H1 (cell line): Measurements from ENCODE around the gene CAMK2A. TPM values are rescaled to one million over a fixed set of nuclear protein-coding genes. Genes with fewer than 3 reads are reported as not detected.
A peak's percentile ranks its signal among the peaks of the same experiment; 100 is the strongest.

ENCODE experiments used
- CTCF ChIA-PET: fragments of 300-600 bp; sonication (Branson Sonifier 250); formaldehyde crosslinking; loops from one replicate; lab custom pipeline; 2021; ENCODE audit not compliant: partially characterized antibody; lab: Charles Lee
- POLR2A ChIA-PET: fragments of 300-600 bp; sonication (Branson Sonifier 250); formaldehyde crosslinking; loops from one replicate; lab custom pipeline; 2021; ENCODE audit warnings: inconsistent platforms; ENCODE audit not compliant: partially characterized antibody; lab: Charles Lee
- DNase-seq, 2 experiments: peaks; one replicate each; pipeline versions ENCODE4 v3.0.0 to v3.0.0-alpha.2; 2010 to 2022; ENCODE audit warnings: low spot score in 2 of 2, low read depth in 1 of 2, mixed read lengths in 1 of 2
- FAIRE-seq: peaks from 2 replicates; lab custom pipeline; 2011; peaks lifted over from hg19 to GRCh38; lab: Jason Lieb, UNC
- H2AFZ ChIP-seq: 2 replicates; pipeline ENCODE4 v1.8.1; 2012; ENCODE audit warnings: low read length, inconsistent platforms
- H2AK5ac ChIP-seq: 2 replicates; pipeline ENCODE4 v1.6.1; 2013; ENCODE audit warnings: low read depth, low read length
- H2BK120ac ChIP-seq: replicated peaks from 2 replicates; pipeline ENCODE3; 2013; ENCODE audit warnings: low read depth, low read length, inconsistent platforms
- H2BK12ac ChIP-seq: 2 replicates; pipeline ENCODE4 v1.6.1; 2013; ENCODE audit warnings: low read depth, low read length
- H2BK15ac ChIP-seq: 2 replicates; pipeline ENCODE4 v1.6.1; 2013; ENCODE audit warnings: low read length
- H2BK20ac ChIP-seq: 2 replicates; pipeline ENCODE4 v1.6.1; 2013; ENCODE audit warnings: low read length
- H2BK5ac ChIP-seq: 2 replicates; pipeline ENCODE4 v1.6.1; 2013; ENCODE audit warnings: low read depth, low read length
- H3K14ac ChIP-seq: 2 replicates; pipeline ENCODE4 v1.6.1; 2013; ENCODE audit warnings: inconsistent platforms; ENCODE audit not compliant: insufficient read length
- H3K18ac ChIP-seq: 2 replicates; pipeline ENCODE4 v1.6.1; 2013; ENCODE audit warnings: low read length; ENCODE audit errors: extremely low read depth
- H3K23ac ChIP-seq: 2 replicates; pipeline ENCODE4 v1.6.1; 2013; ENCODE audit warnings: inconsistent platforms; ENCODE audit not compliant: insufficient read length
- H3K23me2 ChIP-seq: 2 replicates; pipeline ENCODE4 v1.6.1; 2013; ENCODE audit warnings: low read depth, low read length
- H3K27ac ChIP-seq: 2 replicates; pipeline ENCODE4 v1.6.1; 2011; ENCODE audit warnings: low read depth, low read length, inconsistent platforms
- H3K27me3 ChIP-seq, 4 experiments: replicated peaks in 1 of 4; 1 replicate in 1 of 4; 2 replicates in 3 of 4; pipeline versions ENCODE4 v1.6.1 to v1.8.1; 2011 to 2013; ENCODE audit warnings: low read length in 3 of 4, mild to moderate bottlenecking in 3 of 4, inconsistent platforms in 2 of 4, mixed read lengths in 2 of 4, moderate library complexity in 1 of 4; ENCODE audit not compliant: control insufficient read depth in 3 of 4, insufficient read depth in 3 of 4; ENCODE audit errors: extremely low read depth in 1 of 4
- H3K36me3 ChIP-seq, 4 experiments: 2 replicates each; pipeline versions ENCODE4 v1.6.1 to v1.8.1; 2011 to 2013; ENCODE audit warnings: mild to moderate bottlenecking in 4 of 4, low read length in 3 of 4, moderate library complexity in 2 of 4, control low read depth in 1 of 4, inconsistent platforms in 1 of 4; ENCODE audit not compliant: insufficient read depth in 4 of 4, control insufficient read depth in 2 of 4
- H3K4ac ChIP-seq: replicated peaks from 2 replicates; pipeline ENCODE3; 2013; ENCODE audit warnings: low read length, low read depth, mixed read lengths, inconsistent platforms; ENCODE audit not compliant: insufficient read length
- H3K4me1 ChIP-seq, 4 experiments: replicated peaks in 1 of 4; 1 replicate in 1 of 4; 2 replicates in 3 of 4; pipeline versions ENCODE4 v1.6.1 to v1.8.1; 2011 to 2013; ENCODE audit warnings: low read length in 3 of 4, inconsistent platforms in 2 of 4, mixed read lengths in 1 of 4; ENCODE audit not compliant: insufficient read depth in 4 of 4, control insufficient read depth in 3 of 4
- H3K4me2 ChIP-seq, 2 experiments: 2 replicates each; pipeline versions ENCODE4 v1.6.1 to v1.8.1; 2011 to 2013; ENCODE audit warnings: low read depth in 2 of 2, low read length in 2 of 2, control low read depth in 1 of 2, inconsistent platforms in 1 of 2, mild to moderate bottlenecking in 1 of 2; ENCODE audit not compliant: insufficient read depth in 1 of 2
- H3K4me3 ChIP-seq, 4 experiments: fragments of 200-600, 300-600 bp in 1 of 4; sonication (generic), shearing (Covaris generic), sonication (Bioruptor Twin) in 1 of 4; 2 replicates each; pipeline versions ENCODE4 v1.5.1 to v1.8.1; 2011 to 2016; ENCODE audit warnings: low read length in 4 of 4, low read depth in 3 of 4, control low read depth in 2 of 4, inconsistent platforms in 2 of 4, mild to moderate bottlenecking in 2 of 4, mixed read lengths in 1 of 4, moderate library complexity in 1 of 4; ENCODE audit not compliant: insufficient read depth in 2 of 4; ENCODE audit errors: extremely low read depth in 1 of 4
- H3K56ac ChIP-seq: replicated peaks from 2 replicates; pipeline ENCODE3; 2013; ENCODE audit warnings: low read depth, mild to moderate bottlenecking, mixed read lengths, low read length, inconsistent platforms; ENCODE audit not compliant: insufficient read length
- H3K79me1 ChIP-seq: 2 replicates; pipeline ENCODE4 v1.6.1; 2013; ENCODE audit warnings: low read depth, low read length, control low read depth
- H3K79me2 ChIP-seq, 2 experiments: 2 replicates each; pipeline versions ENCODE4 v1.6.1 to v1.8.1; 2012 to 2013; ENCODE audit warnings: low read length in 2 of 2, mild to moderate bottlenecking in 2 of 2, inconsistent platforms in 1 of 2; ENCODE audit not compliant: insufficient read depth in 2 of 2, control insufficient read depth in 1 of 2
- H3K9ac ChIP-seq, 4 experiments: replicated peaks in 1 of 4; 1 replicate in 1 of 4; 2 replicates in 3 of 4; pipeline versions ENCODE4 v1.6.1 to v1.8.1; 2011 to 2013; ENCODE audit warnings: low read depth in 3 of 4, low read length in 3 of 4, control low read depth in 2 of 4, mild to moderate bottlenecking in 2 of 4, moderate library complexity in 2 of 4, inconsistent platforms in 1 of 4; ENCODE audit errors: extremely low read depth in 1 of 4
- H3K9me3 ChIP-seq, 2 experiments: 2 replicates each; pipeline versions ENCODE4 v1.6.1 to v1.8.1; 2012 to 2013; ENCODE audit warnings: mild to moderate bottlenecking in 2 of 2, moderate library complexity in 2 of 2, control low read depth in 1 of 2, inconsistent platforms in 1 of 2, low read depth in 1 of 2, low read length in 1 of 2, mixed read lengths in 1 of 2; ENCODE audit not compliant: insufficient read depth in 2 of 2
- H4K20me1 ChIP-seq, 2 experiments: replicated peaks in 1 of 2; 2 replicates each; pipeline versions ENCODE3 to v1.8.1; 2011 to 2013; ENCODE audit warnings: inconsistent platforms in 2 of 2, low read length in 2 of 2, mild to moderate bottlenecking in 1 of 2; ENCODE audit not compliant: insufficient read depth in 2 of 2, control insufficient read depth in 1 of 2
- H4K5ac ChIP-seq: 2 replicates; pipeline ENCODE4 v1.6.1; 2013; ENCODE audit warnings: low read length, low read depth, mixed read lengths, inconsistent platforms; ENCODE audit not compliant: insufficient read length
- H4K8ac ChIP-seq: 2 replicates; pipeline ENCODE4 v1.8.0; 2013; ENCODE audit warnings: mild to moderate bottlenecking, moderate library complexity, low read length, inconsistent platforms; ENCODE audit not compliant: insufficient read depth; ENCODE audit errors: extremely low read depth
- H4K91ac ChIP-seq: replicated peaks from 2 replicates; pipeline ENCODE3; 2013; ENCODE audit warnings: low read length, mixed read lengths, inconsistent platforms; ENCODE audit not compliant: insufficient read length
- CHD2 ChIP-seq: IDR thresholded peaks from 2 replicates; pipeline ENCODE4 v1.6.1; 2012; ENCODE audit warnings: low read length, improper control_type of control experiment
- KDM1A ChIP-seq: fragments of 200-600, 300-600 bp; sonication (generic); IDR thresholded peaks from 2 replicates; pipeline ENCODE4 v1.7.1; 2016; ENCODE audit warnings: mild to moderate bottlenecking, low read length, borderline replicate concordance
- TBP ChIP-seq: IDR thresholded peaks from 2 replicates; pipeline ENCODE4 v1.6.1; 2011; ENCODE audit warnings: low read depth, low read length, improper control_type of control experiment
- TEAD4 ChIP-seq: IDR thresholded peaks from 2 replicates; pipeline ENCODE4 v1.6.1; 2012; ENCODE audit warnings: low read depth, low read length, inconsistent platforms, mixed read lengths
- WGBS, 2 experiments: shearing (Covaris generic) in 1 of 2; methylation state at CpG; one replicate each; pipeline versions ENCODE4 v1.1.6 to v1.1.7; 2013 to 2015; ENCODE audit warnings: low lambda C conversion rate in 2 of 2, mixed read lengths in 2 of 2, inconsistent platforms in 1 of 2, low coverage in 1 of 2, missing lambda C conversion rate in 1 of 2; ENCODE audit not compliant: insufficient replicate concordance in 2 of 2, insufficient coverage in 1 of 2, insufficient read length in 1 of 2; ENCODE audit errors: extremely low coverage in 1 of 2, missing lambda C conversion rate in 1 of 2; 5-methylcytosine and 5-hydroxymethylcytosine counted together
- long read RNA-seq, 2 experiments: library from RNA in 1 of 2; library from capped mRNA in 1 of 2; stranded (forward); transcript quantifications; one replicate each; pipeline ENCODE4 v2.0.0, GENCODE V29; 2021; ENCODE audit warnings: inconsistent platforms in 1 of 2
- polyA minus RNA-seq, 3 experiments: library from RNA; depleted of rRNA, polyadenylated mRNA; stranded (reverse); fragments of >200 nt; gene quantifications; 1 replicate in 2 of 3; 2 replicates in 1 of 3; pipeline ENCODE4 v1.2.3, GENCODE V29; 2011
- polyA plus RNA-seq, 7 experiments: library from polyadenylated mRNA; depleted of rRNA in 3 of 7; stranded (reverse) in 5 of 7; unstranded in 2 of 7; fragments of >200 nt in 5 of 7; fragments of 200-250 nt in 2 of 7; gene quantifications; 1 replicate in 5 of 7; 2 replicates in 1 of 7; 4 replicates in 1 of 7; pipeline versions ENCODE4 v1.2.1 to v1.2.3, GENCODE V29; 2011 to 2013; ENCODE audit warnings: missing spikeins in 2 of 7, mixed read lengths in 2 of 7
- total RNA-seq: library from RNA; stranded (reverse); fragmentation: NEBNext Ultra II Directional; extraction: Animal tissue kit (Norgen Biotek cat#: 25700); gene quantifications from 2 replicates; pipeline ENCODE4 v1.2.1, GENCODE V29; 2021

CAMK2A gene
- 0.23 and 0.28 TPM in 2 replicates for total RNA-seq
- 0.16 and 0.20 TPM in 2 replicates for polyA plus RNA-seq (2011; rRNA removed)
- 0.09 TPM for polyA plus RNA-seq (2011; cell fraction: cytosol; rRNA removed)
- 0.43 TPM for polyA plus RNA-seq (2011; cell fraction: nucleus; rRNA removed)
- polyA plus RNA-seq (2012, experiment 1 of 2), result 0.03 to 0.39 TPM (median 0.32 TPM) in 3 of 4 replicates, not detected in the other
- polyA plus RNA-seq (2012, experiment 2 of 2), result 0.17 TPM
- polyA plus RNA-seq (2013, experiment 1 of 2), result 0.12 TPM
- 0.11 TPM for polyA plus RNA-seq (2013, experiment 2 of 2)
- polyA minus RNA-seq (2011; rRNA and poly(A)+ RNA removed), result 0.06 and 0.10 TPM in 2 replicates
- not detected for polyA minus RNA-seq (2011; cell fraction: cytosol; rRNA and poly(A)+ RNA removed)
- not detected for polyA minus RNA-seq (2011; cell fraction: nucleus; rRNA and poly(A)+ RNA removed)
- long read RNA-seq, experiment 1, result 0 reads
- long read RNA-seq, experiment 2, result 0 reads

- Histone ChIP-seq H3K4me2 (no peak within 1 kb of the TSS), H3K79me1 (no peaks in the 10 kb centered on the region), H2BK120ac (no peak within 1 kb of the TSS), H2AFZ (no peak within 1 kb of the TSS), H3K14ac (no peak within 1 kb of the TSS), H2BK20ac (no peak within 1 kb of the TSS), H2AK5ac (no peak within 1 kb of the TSS), H3K56ac (no peak within 1 kb of the TSS), H3K79me2 (no peaks in the 10 kb centered on the region), H3K4ac (no peak within 1 kb of the TSS), H3K27me3 (no peaks in the 10 kb centered on the region; a peak in 1 of 7 replicates), H4K91ac (no peak within 1 kb of the TSS), H3K27ac (no peak within 1 kb of the TSS), H3K4me1 (peaks cover 0 to 4% (median 1%) of the 10 kb centered on the region in 4 experiments; a peak in 4 of 7 replicates), H2BK15ac (no peak within 1 kb of the TSS), H4K20me1 (peaks cover 0 to 5% of the 10 kb centered on the region in 2 experiments), H3K36me3 (no peaks in the 10 kb centered on the region), H3K4me3 (no peak within 1 kb of the TSS), H3K23ac (no peak within 1 kb of the TSS), H2BK5ac (no peak within 1 kb of the TSS), H3K18ac (no peak within 1 kb of the TSS), H3K9ac (no peak within 1 kb of the TSS; a peak in 1 of 7 replicates), H2BK12ac (no peak within 1 kb of the TSS), H4K8ac (no peak within 1 kb of the TSS), H3K9me3 (no peaks in the 10 kb centered on the region), H3K23me2 (no peaks in the 10 kb centered on the region; the same call in 1 of the 2 replicates), H4K5ac (no peak within 1 kb of the TSS)
- POLR2A ChIA-PET, result interaction anchor here (1.3 kb wide), 1 partner anchor 12 kb away, joined by 4 read pairs; no protein-coding TSS in a partner anchor
- CTCF ChIA-PET, result interaction anchor here (0.8 to 1.1 kb wide), 3 partner anchors 34 to 69 kb away, joined by 3 to 5 read pairs (median 4); no protein-coding TSS in a partner anchor
- DNase-seq (peak in 1 of 2 experiments; percentile 68), FAIRE-seq (no peak)
- TF ChIP-seq TBP (no peak), TEAD4 (0 out of 2 replicates have a peak, but pooled peaks have one; percentile 32), CHD2 (peak; percentile 65; the same call in 1 of the 2 replicates), KDM1A (0 out of 2 replicates have a peak, but pooled peaks have one; percentile 20)
- WGBS, 2 experiments, result 74% methylated on average over 26 of the region's 26 CpGs; no CpG with 5 or more reads in 1 of the 2 experiments
These were observed at the start of gene CAMK2A for GRCh38 chr5:150289551-150290390. CAMK2A (minus strand) TSS chr5:150289773; CDS start chr5:150289625, 148 bp downstream.
